ENCODE data around the gene TANC2. TPM values are rescaled to one million over a fixed set of nuclear protein-coding genes. Genes with fewer than 3 reads are reported as not detected.

The TANC2 gene
- total RNA-seq, 1 experiment from 2014 or later = 18.6 TPM

DNA sequence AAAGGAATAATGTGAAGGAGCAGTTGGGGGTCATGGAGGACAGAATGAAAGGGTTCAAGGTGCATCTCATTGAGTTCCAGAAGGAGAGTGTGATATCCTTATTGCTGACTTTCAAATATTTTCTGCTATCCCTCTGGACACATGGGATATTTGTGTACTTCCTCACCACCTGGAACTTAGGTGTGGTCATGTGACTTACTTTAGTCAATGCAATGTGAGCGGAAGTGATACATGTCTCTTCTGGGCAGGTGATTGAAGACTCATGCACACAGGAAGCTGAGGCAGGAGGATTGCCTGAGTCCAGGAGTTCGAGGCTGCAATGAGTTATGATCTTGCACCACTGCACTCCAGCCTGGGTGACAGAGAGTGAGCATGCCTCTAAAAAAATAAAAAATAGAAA is 36.7 kb upstream of the TANC2 start:
- H3K27me3 Mint-ChIP-seq (ENCODE audit: low read depth) = no peaks in the 10 kb centered on the region
- ATAC-seq = no peak
- H3K36me3 Mint-ChIP-seq = no peaks in the 10 kb centered on the region
- H3K4me3 Mint-ChIP-seq = no peak overlapping the region
- DNase-seq (ENCODE audit: low spot score) = no peak
- TF ChIP-seq RORB (CRISPR knock-in tag; IDR thresholded peaks at IDR 0.05) (no peak), ZNF671 (CRISPR knock-in tag; IDR thresholded peaks at IDR 0.05) (no peak), TEAD4 (CRISPR knock-in tag; IDR thresholded peaks at IDR 0.05) (no peak), NFYB (CRISPR knock-in tag; conservative IDR thresholded peaks at IDR 0.05; ENCODE audit: low read depth) (no peak), JUN (CRISPR knock-in tag; IDR thresholded peaks at IDR 0.05) (no peak), RELA (CRISPR knock-in tag; IDR thresholded peaks at IDR 0.05; ENCODE audit: borderline replicate concordance) (no peak), NFATC4 (CRISPR knock-in tag; IDR thresholded peaks at IDR 0.05) (no peak), OVOL2 (CRISPR knock-in tag; IDR thresholded peaks at IDR 0.05; ENCODE audit: borderline replicate concordance) (no peak), ZNF425 (CRISPR knock-in tag; conservative IDR thresholded peaks at IDR 0.05) (no peak), CREM (CRISPR knock-in tag; IDR thresholded peaks at IDR 0.05) (no peak), ZNF121 (CRISPR knock-in tag; IDR thresholded peaks at IDR 0.05) (no peak)
- TF ChIP-seq, protein P1, sequence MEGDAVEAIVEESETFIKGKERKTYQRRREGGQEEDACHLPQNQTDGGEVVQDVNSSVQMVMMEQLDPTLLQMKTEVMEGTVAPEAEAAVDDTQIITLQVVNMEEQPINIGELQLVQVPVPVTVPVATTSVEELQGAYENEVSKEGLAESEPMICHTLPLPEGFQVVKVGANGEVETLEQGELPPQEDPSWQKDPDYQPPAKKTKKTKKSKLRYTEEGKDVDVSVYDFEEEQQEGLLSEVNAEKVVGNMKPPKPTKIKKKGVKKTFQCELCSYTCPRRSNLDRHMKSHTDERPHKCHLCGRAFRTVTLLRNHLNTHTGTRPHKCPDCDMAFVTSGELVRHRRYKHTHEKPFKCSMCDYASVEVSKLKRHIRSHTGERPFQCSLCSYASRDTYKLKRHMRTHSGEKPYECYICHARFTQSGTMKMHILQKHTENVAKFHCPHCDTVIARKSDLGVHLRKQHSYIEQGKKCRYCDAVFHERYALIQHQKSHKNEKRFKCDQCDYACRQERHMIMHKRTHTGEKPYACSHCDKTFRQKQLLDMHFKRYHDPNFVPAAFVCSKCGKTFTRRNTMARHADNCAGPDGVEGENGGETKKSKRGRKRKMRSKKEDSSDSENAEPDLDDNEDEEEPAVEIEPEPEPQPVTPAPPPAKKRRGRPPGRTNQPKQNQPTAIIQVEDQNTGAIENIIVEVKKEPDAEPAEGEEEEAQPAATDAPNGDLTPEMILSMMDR (IDR thresholded peaks at IDR 0.05) = no peak
- no peak overlapping the region for H3K27ac Mint-ChIP-seq
- no peaks in the 10 kb centered on the region for H3K9me3 Mint-ChIP-seq
- ChIA-PET CTCF (no interaction called here), POLR2A (no interaction called here)
- peaks cover 3% of the 10 kb centered on the region for H3K4me1 Mint-ChIP-seq

GRCh38 chr17:62931101-62931500 is 34.9 kb upstream of the TANC2 start:
- H3K4me3 Mint-ChIP-seq = no peak overlapping the region
- H3K27me3 Mint-ChIP-seq (ENCODE audit: low read depth) = no peaks in the 10 kb centered on the region
- no peak for ATAC-seq
- peaks cover 3% of the 10 kb centered on the region for H3K4me1 Mint-ChIP-seq
- CTCF ChIA-PET = no interaction called here
- POLR2A ChIA-PET = no interaction called here
- no peaks in the 10 kb centered on the region for H3K9me3 Mint-ChIP-seq
- DNase-seq (ENCODE audit: low spot score) = no peak
- no peaks in the 10 kb centered on the region for H3K36me3 Mint-ChIP-seq
- H3K27ac Mint-ChIP-seq = no peak overlapping the region
- TF ChIP-seq ZNF416 (CRISPR knock-in tag; IDR thresholded peaks at IDR 0.05) (no peak), ATF6 (CRISPR knock-in tag; IDR thresholded peaks at IDR 0.05) (no peak), FOXK1 (CRISPR knock-in tag; IDR thresholded peaks at IDR 0.05) (no peak), ARID4B (CRISPR knock-in tag; IDR thresholded peaks at IDR 0.05; ENCODE audit: borderline replicate concordance) (no peak), MAX (CRISPR knock-in tag; IDR thresholded peaks at IDR 0.05) (no peak), SP1 (CRISPR knock-in tag; conservative IDR thresholded peaks at IDR 0.05) (no peak), TEAD4 (CRISPR knock-in tag; IDR thresholded peaks at IDR 0.05) (no peak), GTF2I (CRISPR knock-in tag; conservative IDR thresholded peaks at IDR 0.05) (no peak)
- TF ChIP-seq, protein P2, sequence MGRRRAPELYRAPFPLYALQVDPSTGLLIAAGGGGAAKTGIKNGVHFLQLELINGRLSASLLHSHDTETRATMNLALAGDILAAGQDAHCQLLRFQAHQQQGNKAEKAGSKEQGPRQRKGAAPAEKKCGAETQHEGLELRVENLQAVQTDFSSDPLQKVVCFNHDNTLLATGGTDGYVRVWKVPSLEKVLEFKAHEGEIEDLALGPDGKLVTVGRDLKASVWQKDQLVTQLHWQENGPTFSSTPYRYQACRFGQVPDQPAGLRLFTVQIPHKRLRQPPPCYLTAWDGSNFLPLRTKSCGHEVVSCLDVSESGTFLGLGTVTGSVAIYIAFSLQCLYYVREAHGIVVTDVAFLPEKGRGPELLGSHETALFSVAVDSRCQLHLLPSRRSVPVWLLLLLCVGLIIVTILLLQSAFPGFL (CRISPR knock-in tag; IDR thresholded peaks at IDR 0.05; ENCODE audit: borderline replicate concordance) = no peak
- TF ChIP-seq, protein P3, sequence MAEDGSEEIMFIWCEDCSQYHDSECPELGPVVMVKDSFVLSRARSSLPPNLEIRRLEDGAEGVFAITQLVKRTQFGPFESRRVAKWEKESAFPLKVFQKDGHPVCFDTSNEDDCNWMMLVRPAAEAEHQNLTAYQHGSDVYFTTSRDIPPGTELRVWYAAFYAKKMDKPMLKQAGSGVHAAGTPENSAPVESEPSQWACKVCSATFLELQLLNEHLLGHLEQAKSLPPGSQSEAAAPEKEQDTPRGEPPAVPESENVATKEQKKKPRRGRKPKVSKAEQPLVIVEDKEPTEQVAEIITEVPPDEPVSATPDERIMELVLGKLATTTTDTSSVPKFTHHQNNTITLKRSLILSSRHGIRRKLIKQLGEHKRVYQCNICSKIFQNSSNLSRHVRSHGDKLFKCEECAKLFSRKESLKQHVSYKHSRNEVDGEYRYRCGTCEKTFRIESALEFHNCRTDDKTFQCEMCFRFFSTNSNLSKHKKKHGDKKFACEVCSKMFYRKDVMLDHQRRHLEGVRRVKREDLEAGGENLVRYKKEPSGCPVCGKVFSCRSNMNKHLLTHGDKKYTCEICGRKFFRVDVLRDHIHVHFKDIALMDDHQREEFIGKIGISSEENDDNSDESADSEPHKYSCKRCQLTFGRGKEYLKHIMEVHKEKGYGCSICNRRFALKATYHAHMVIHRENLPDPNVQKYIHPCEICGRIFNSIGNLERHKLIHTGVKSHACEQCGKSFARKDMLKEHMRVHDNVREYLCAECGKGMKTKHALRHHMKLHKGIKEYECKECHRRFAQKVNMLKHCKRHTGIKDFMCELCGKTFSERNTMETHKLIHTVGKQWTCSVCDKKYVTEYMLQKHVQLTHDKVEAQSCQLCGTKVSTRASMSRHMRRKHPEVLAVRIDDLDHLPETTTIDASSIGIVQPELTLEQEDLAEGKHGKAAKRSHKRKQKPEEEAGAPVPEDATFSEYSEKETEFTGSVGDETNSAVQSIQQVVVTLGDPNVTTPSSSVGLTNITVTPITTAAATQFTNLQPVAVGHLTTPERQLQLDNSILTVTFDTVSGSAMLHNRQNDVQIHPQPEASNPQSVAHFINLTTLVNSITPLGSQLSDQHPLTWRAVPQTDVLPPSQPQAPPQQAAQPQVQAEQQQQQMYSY (CRISPR knock-in tag; IDR thresholded peaks at IDR 0.05) = no peak
